Pancreas (tissue), 10 donors: ENCODE results near the gene POLR2C. TPM values are rescaled to one million over a fixed set of nuclear protein-coding genes. Genes with fewer than 3 reads are reported as not detected.

Experiments used
- ATAC-seq, 4 donors: fragments of 200-7000 bp; cut with Tn5 transposase; one replicate each; pipeline versions ENCODE4 v1.8.0 to v1.9.1; 2020; ENCODE audit warnings: mild to moderate bottlenecking in 4 of 4, moderate library complexity in 4 of 4
- DNase-seq, 6 donors: peaks; one replicate each; pipeline ENCODE4 v3.0.0-alpha.2; 2020
- FAIRE-seq: peaks from 2 replicates; lab custom pipeline; 2012; peaks lifted over from hg19 to GRCh38; lab: Jason Lieb, UNC
- H3K27ac ChIP-seq, 4 donors: fragments of 200-600 bp; sonication (generic); 1 replicate in 3 of 4; 2 replicates in 1 of 4; pipeline versions ENCODE4 v1.5.0 to v1.8.0; 2020
- H3K27me3 ChIP-seq, 4 donors: fragments of 200-600 bp; one replicate each; pipeline ENCODE4 v1.8.0; 2021
- H3K36me3 ChIP-seq, 3 donors: fragments of 200-600 bp; sonication (generic) in 1 of 3; one replicate each; pipeline versions ENCODE4 v1.5.0 to v1.8.0; 2020 to 2021
- H3K4me1 ChIP-seq, 3 donors: fragments of 200-600 bp; one replicate each; pipeline ENCODE4 v1.8.0; 2021
- H3K4me3 ChIP-seq, 4 donors: fragments of 200-600 bp; sonication (generic) in 2 of 4; one replicate each; pipeline versions ENCODE4 v1.5.0 to v1.8.0; 2020 to 2021
- H3K9me3 ChIP-seq, 4 donors: fragments of 200-600 bp; one replicate each; pipeline ENCODE4 v1.8.0; 2021
- CTCF ChIP-seq, 4 donors: fragments of 200-600 bp; sonication (generic) in 3 of 4; IDR thresholded peaks; one replicate each; pipeline versions ENCODE4 v1.5.0 to v1.8.0; 2021; ENCODE audit warnings: antibody characterized with exemption in 4 of 4
- WGBS, 2 donors: extraction: QIAGEN DNeasy Blood & Tissue Kit; methylation state at CpG; one replicate each; pipeline ENCODE4 v1.1.7; 2013; 5-methylcytosine and 5-hydroxymethylcytosine counted together
- intact Hi-C, 3 donors: fragments of 100-400 bp; cut with DNase I; formaldehyde crosslinking; loops; one replicate each; pipeline versions ENCODE4 v1.11.1 to v1.14.2; 2022
- polyA plus RNA-seq, 2 donors: library from polyadenylated mRNA; stranded (reverse); fragments of 200-250 nt; gene quantifications; one replicate each; pipeline ENCODE4 v1.2.3, GENCODE V29; 2013
- total RNA-seq, 6 donors: library from RNA; stranded (reverse); fragmentation: NEBNext Ultra II Directional in 4 of 6; extraction: Animal tissue kit (Norgen Biotek cat#: 25700) in 4 of 6; gene quantifications; one replicate each; pipeline versions ENCODE4 v1.2.1 to v1.2.4, GENCODE V29; 2021 to 2023
- donor health status: healthy with polysubstance abuse.
- donor health status: DM: no; HTN: no; CAD: no; lungs with moderate emphysema.
- donor health status: DM: no; HTN: no; CAD: no.
- donor health status: control.
- donor health status: control.
- donor health status: Bipolar disorder and iron deficiency.
- donor health status: DM: yes; HTN: yes; CAD: no.
- donor health status: DM: no; HTN: no; CAD: no.
- donor health status: DM: no; HTN: no; CAD: no.
- donor health status: DM: yes; HTN: yes; CAD: no.

The POLR2C gene
- total and polyA plus RNA-seq, 8 donors, result 20.4 to 43.9 (median 25.1) TPM

GRCh38 chr16:57462978-57463362 is 491 bp downstream of the POLR2C start:
- Histone ChIP-seq H3K9me3 (no peaks in the 10 kb centered on the region), H3K27me3 (no peaks in the 10 kb centered on the region), H3K27ac (peak overlapping the region; percentile 31 to 65 (median 58)), H3K36me3 (peaks cover 0 to 57% (median 19%) of the 10 kb centered on the region in 3 donors), H3K4me3 (peak overlapping the region; percentile 70 to 95 (median 77)), H3K4me1 (peaks cover 10 to 13% (median 11%) of the 10 kb centered on the region in 3 donors)
- no peak for TF ChIP-seq CTCF (IDR thresholded peaks at IDR 0.05)
- intact Hi-C loops, result no loop called here
- peak; percentile 35 to 67 (median 56) for ATAC-seq
- WGBS, 2 donors, result 0 to 1% methylated on average over 15 to 16 of the region's 16 CpGs
- FAIRE-seq, result no peak
- peak in 1 of 6 donors; percentile 55 for DNase-seq

- intact Hi-C loops, result no loop called here
- H3K27ac ChIP-seq, result no peak overlapping the region
- H3K36me3 ChIP-seq, result peaks cover 2 to 57% (median 21%) of the 10 kb centered on the region in 3 donors
- FAIRE-seq, result no peak
- peaks cover 10 to 13% (median 11%) of the 10 kb centered on the region in 3 donors for H3K4me1 ChIP-seq
- no peak for TF ChIP-seq CTCF (IDR thresholded peaks at IDR 0.05)
- 86 to 87% methylated on average over 2 of the region's 2 CpGs for WGBS, 2 donors
- no peaks in the 10 kb centered on the region for H3K9me3 ChIP-seq
- H3K4me3 ChIP-seq, result no peak overlapping the region
- H3K27me3 ChIP-seq, result no peaks in the 10 kb centered on the region
- no peak for DNase-seq
- ATAC-seq, result no peak
Measured at GRCh38 chr16:57464523-57464922, 2.0 kb downstream of the POLR2C start.

GRCh38 chr16:57468346-57468745 is 5.9 kb downstream of the POLR2C start:
- 88% methylated on average over 2 of the region's 2 CpGs for WGBS, 2 donors
- peaks cover 31 to 41% (median 31%) of the 10 kb centered on the region in 3 donors for H3K4me1 ChIP-seq
- no peak overlapping the region for H3K4me3 ChIP-seq
- no peak overlapping the region for H3K27ac ChIP-seq
- no peak for ATAC-seq
- no peak for DNase-seq
- H3K27me3 ChIP-seq, result no peaks in the 10 kb centered on the region
- no peak for TF ChIP-seq CTCF (IDR thresholded peaks at IDR 0.05)
- H3K36me3 ChIP-seq, result peaks cover 2 to 65% (median 26%) of the 10 kb centered on the region in 3 donors
- H3K9me3 ChIP-seq, result no peaks in the 10 kb centered on the region
- no peak for FAIRE-seq
- intact Hi-C loops, result no loop called here

GRCh38 chr16:57469046-57469445 is 6.6 kb downstream of the POLR2C start:
- no peak overlapping the region for H3K27ac ChIP-seq
- 91 to 96% methylated on average over 11 of the region's 11 CpGs for WGBS, 2 donors
- peaks cover 24 to 34% (median 24%) of the 10 kb centered on the region in 3 donors for H3K4me1 ChIP-seq

More at GRCh38 chr16:57469046-57469445, 6.6 kb downstream of the POLR2C start:
- intact Hi-C loops, result no loop called here
- FAIRE-seq (no peak), ATAC-seq (no peak), DNase-seq (no peak)
- no peaks in the 10 kb centered on the region for H3K27me3 ChIP-seq
- peaks cover 2 to 72% (median 26%) of the 10 kb centered on the region in 3 donors for H3K36me3 ChIP-seq
- no peaks in the 10 kb centered on the region for H3K9me3 ChIP-seq
- no peak overlapping the region for H3K4me3 ChIP-seq
- no peak for TF ChIP-seq CTCF (IDR thresholded peaks at IDR 0.05)
